B cell (primary cell): ENCODE results near the gene PHF23. TPM values are rescaled to one million over a fixed set of nuclear protein-coding genes. Genes with fewer than 3 reads are reported as not detected.

Source experiments
- ATAC-seq: fragments of 200-7000 bp; cut with Tn5 transposase; one replicate; pipeline ENCODE4 v1.10.0; 2021; ENCODE audit warnings: low read depth, mild to moderate bottlenecking, moderate number of reproducible peaks, moderate library complexity
- CTCF ChIA-PET: fragments of 350-600 bp; sonication (Branson Sonifier 250); formaldehyde crosslinking; loops from one replicate; lab custom pipeline; 2021; ENCODE audit warnings: antibody characterized with exemption, inconsistent platforms; lab: Charles Lee
- POLR2A ChIA-PET: fragments of 350-600 bp; sonication (Branson Sonifier 250); formaldehyde crosslinking; loops from one replicate; lab custom pipeline; 2021; ENCODE audit warnings: antibody characterized with exemption; lab: Charles Lee
- DNase-seq: peaks from one replicate; pipeline ENCODE4 v3.0.0; 2013
- H2AFZ ChIP-seq: 2 replicates; pipeline ENCODE4 v1.6.1; 2012; ENCODE audit warnings: mild to moderate bottlenecking, low read depth, low read length; ENCODE audit not compliant: insufficient read depth, poor library complexity, severe bottlenecking
- H3K27ac ChIP-seq, 2 donors: 1 replicate in 1 of 2; 2 replicates in 1 of 2; pipeline ENCODE4 v1.5.1; 2012 to 2013; ENCODE audit warnings: low read length in 2 of 2, mild to moderate bottlenecking in 2 of 2, moderate library complexity in 1 of 2
- H3K27me3 ChIP-seq, 4 experiments: fragments of 200-600 bp in 1 of 4; sonication (generic) in 1 of 4; replicated peaks in 1 of 4; 1 replicate in 2 of 4; 2 replicates in 2 of 4; pipeline versions ENCODE4 v1.6.1 to v1.7.0; 2013 to 2016; ENCODE audit warnings: low read length in 3 of 4, mild to moderate bottlenecking in 2 of 4, mixed read lengths in 1 of 4, moderate library complexity in 1 of 4; ENCODE audit not compliant: insufficient read depth in 4 of 4, control insufficient read depth in 3 of 4; ENCODE audit errors: control extremely low read depth in 1 of 4
- H3K36me3 ChIP-seq, 2 experiments: replicated peaks in 1 of 2; 1 replicate in 1 of 2; 2 replicates in 1 of 2; pipeline versions ENCODE4 v1.6.1 to v1.7.1; 2013; ENCODE audit warnings: low read length in 1 of 2; ENCODE audit not compliant: insufficient read depth in 2 of 2, control insufficient read depth in 1 of 2; ENCODE audit errors: control extremely low read depth in 1 of 2, extremely low read depth in 1 of 2
- H3K4me1 ChIP-seq, 2 donors: fragments of 200-600 bp in 1 of 2; sonication (generic) in 1 of 2; 1 replicate in 1 of 2; 2 replicates in 1 of 2; pipeline versions ENCODE4 v1.5.1 to v1.6.1; 2013 to 2017; ENCODE audit warnings: low read length in 2 of 2; ENCODE audit not compliant: control insufficient read depth in 2 of 2, insufficient read depth in 2 of 2
- H3K4me2 ChIP-seq: replicated peaks from 2 replicates; pipeline ENCODE3; 2012; ENCODE audit warnings: mild to moderate bottlenecking, low read depth, low read length; ENCODE audit not compliant: poor library complexity, severe bottlenecking
- H3K4me3 ChIP-seq, 5 experiments: fragments of 200-600 bp in 1 of 5; sonication (generic) in 1 of 5; 1 replicate in 3 of 5; 2 replicates in 2 of 5; pipeline versions ENCODE4 v1.5.1 to v1.7.0; 2011 to 2016; ENCODE audit warnings: low read length in 4 of 5, mild to moderate bottlenecking in 4 of 5, low read depth in 2 of 5, control low read depth in 1 of 5, moderate library complexity in 1 of 5; ENCODE audit not compliant: insufficient read depth in 1 of 5; ENCODE audit errors: control extremely low read depth in 1 of 5, extremely low read depth in 1 of 5
- H3K79me2 ChIP-seq: fragments of 200-600 bp; sonication (generic); one replicate; pipeline ENCODE4 v1.6.0; 2016; ENCODE audit warnings: low read length; ENCODE audit not compliant: control insufficient read depth, insufficient read depth
- H3K9ac ChIP-seq: fragments of 200-600 bp; sonication (generic); 2 replicates; pipeline ENCODE4 v1.6.1; 2017; ENCODE audit warnings: mild to moderate bottlenecking, low read length, moderate library complexity
- H3K9me3 ChIP-seq, 3 donors: one replicate each; pipeline versions ENCODE4 v1.6.1 to v1.7.1; 2013; ENCODE audit warnings: low read length in 2 of 3; ENCODE audit not compliant: control insufficient read depth in 2 of 3, insufficient read depth in 1 of 3; ENCODE audit errors: control extremely low read depth in 1 of 3
- H4K20me1 ChIP-seq: 2 replicates; pipeline ENCODE4 v1.6.0; 2012; ENCODE audit warnings: mild to moderate bottlenecking, low read length; ENCODE audit not compliant: insufficient read depth, control insufficient read depth, poor library complexity, severe bottlenecking
- H3K27ac Mint-ChIP-seq: one replicate; pipeline ENCODE4 v1.8.0; 2021; ENCODE audit warnings: mixed read lengths
- H3K27me3 Mint-ChIP-seq: one replicate; pipeline ENCODE4 v1.8.0; 2021; ENCODE audit warnings: mixed read lengths
- H3K4me1 Mint-ChIP-seq: one replicate; pipeline ENCODE4 v1.8.0; 2021; ENCODE audit warnings: mixed read lengths
- H3K4me3 Mint-ChIP-seq: one replicate; pipeline ENCODE4 v1.8.0; 2021; ENCODE audit warnings: mixed read lengths
- H3K9me3 Mint-ChIP-seq: one replicate; pipeline ENCODE4 v1.8.0; 2022; ENCODE audit warnings: mixed read lengths; ENCODE audit not compliant: insufficient read depth
- CTCF ChIP-seq: fragments of 200-600 bp; IDR thresholded peaks from one replicate; pipeline ENCODE4 v1.8.0; 2022; ENCODE audit warnings: antibody characterized with exemption, mild to moderate bottlenecking
- EZH2 ChIP-seq: IDR thresholded peaks from 2 replicates; pipeline ENCODE4 v1.6.1; 2012; ENCODE audit warnings: borderline replicate concordance, low read depth, mild to moderate bottlenecking, moderate library complexity, low read length; ENCODE audit not compliant: insufficient read depth, poor library complexity, severe bottlenecking
- WGBS: methylation state at CpG from one replicate; pipeline ENCODE4 v1.1.5; 2013; ENCODE audit warnings: missing lambda C conversion rate; ENCODE audit not compliant: insufficient coverage; 5-methylcytosine and 5-hydroxymethylcytosine counted together
- intact Hi-C: fragments of 100-400 bp; cut with micrococcal nuclease; formaldehyde crosslinking; loops from one replicate; pipeline ENCODE4 v1.10.0; 2022
- polyA plus RNA-seq: library from polyadenylated mRNA; depleted of rRNA; stranded (reverse); fragments of >200 nt; gene quantifications from 2 replicates; pipeline ENCODE4 v1.2.3, GENCODE V29; 2012
- total RNA-seq, 2 donors: library from RNA; stranded (reverse); fragments of 120-200 nt in 1 of 2; gene quantifications; 1 replicate in 1 of 2; 2 replicates in 1 of 2; pipeline versions ENCODE4 v1.2.3 to v1.2.4, GENCODE V29; 2013 to 2022

The PHF23 gene
- total and polyA plus RNA-seq, 2 donors (not counting 1 experiment from before 2014, with no cell fraction given): 17.6 to 42.3 TPM

GRCh38 chr17:7263801-7264078 is 24.5 kb upstream of the PHF23 start:
- intact Hi-C loops: loop anchor here (2.0 kb wide), 1 partner anchor 17 kb away; the partner anchor contains the start of gene SLC2A4
- Histone ChIP-seq H3K9me3 (peaks cover 0 to 4% (median 0%) of the 10 kb centered on the region in 3 donors), H3K36me3 (peaks cover 3 to 9% of the 10 kb centered on the region in 2 experiments), H4K20me1 (no peaks in the 10 kb centered on the region), H3K79me2 (no peaks in the 10 kb centered on the region), H3K4me2 (peak overlapping the region; percentile 99), H3K4me3 (peak overlapping the region in 1 of 5 experiments; percentile 34), H3K27ac (no peak overlapping the region), H3K9ac (no peak overlapping the region), H2AFZ (peak overlapping the region; percentile 77), H3K4me1 (peaks cover 27 to 32% of the 10 kb centered on the region in 2 donors), H3K27me3 (peaks cover 0 to 17% (median 8%) of the 10 kb centered on the region in 4 experiments)
- Mint-ChIP-seq H3K4me1 (peaks cover 27% of the 10 kb centered on the region), H3K27ac (no peak overlapping the region), H3K27me3 (peaks cover 23% of the 10 kb centered on the region), H3K9me3 (no peaks in the 10 kb centered on the region), H3K4me3 (peak overlapping the region; percentile 72)
- ATAC-seq (no peak), DNase-seq (no peak)
- 47% methylated on average over 4 of the region's 4 CpGs for WGBS
- POLR2A ChIA-PET: no interaction called here
- TF ChIP-seq EZH2: no peak
- TF ChIP-seq CTCF: no peak
- CTCF ChIA-PET: interaction anchor here (0.6 kb wide), 1 partner anchor 49 kb away, joined by 3 read pairs; no protein-coding TSS in a partner anchor

- H3K4me3 Mint-ChIP-seq: peak overlapping the region; percentile 72
- ChIA-PET CTCF (interaction anchor here (0.6 kb wide), 1 partner anchor 49 kb away, joined by 3 read pairs; no protein-coding TSS in a partner anchor), POLR2A (no interaction called here)
- H3K27ac Mint-ChIP-seq: peak overlapping the region; percentile 66
- DNase-seq (peak; percentile 51), ATAC-seq (peak; percentile 16)
- H3K4me1 ChIP-seq: peaks cover 27 to 32% of the 10 kb centered on the region in 2 donors
- peaks cover 0 to 4% (median 0%) of the 10 kb centered on the region in 3 donors for H3K9me3 ChIP-seq
- H3K4me1 Mint-ChIP-seq: peaks cover 27% of the 10 kb centered on the region
- no peaks in the 10 kb centered on the region for H3K9me3 Mint-ChIP-seq
- H3K4me2 ChIP-seq: peak overlapping the region; percentile 99
- 1% methylated on average over 15 of the region's 26 CpGs for WGBS
- H3K9ac ChIP-seq: peak overlapping the region; percentile 58
- H3K27me3 Mint-ChIP-seq: peaks cover 23% of the 10 kb centered on the region
- intact Hi-C loops: loop anchor here (2.0 kb wide), 1 partner anchor 18 kb away; the partner anchor contains the start of gene SLC2A4
- H3K79me2 ChIP-seq: no peaks in the 10 kb centered on the region
- H2AFZ ChIP-seq: peak overlapping the region; percentile 77
- H3K4me3 ChIP-seq: peak overlapping the region in 4 of 5 experiments; percentile 20 to 38 (median 35)
- H3K36me3 ChIP-seq: peaks cover 3 to 14% of the 10 kb centered on the region in 2 experiments
- TF ChIP-seq CTCF (no peak), EZH2 (no peak)
- H3K27ac ChIP-seq: no peak overlapping the region
- H4K20me1 ChIP-seq: no peaks in the 10 kb centered on the region
- H3K27me3 ChIP-seq: peaks cover 0 to 17% (median 8%) of the 10 kb centered on the region in 4 experiments
Observed at GRCh38 chr17:7262935-7263800, 23.9 kb upstream of the PHF23 start.
